Measurements from ENCODE around the gene ELMO1. TPM values are rescaled to one million over a fixed set of nuclear protein-coding genes. Genes with fewer than 3 reads are reported as not detected.

The ELMO1 gene
- total and polyA plus RNA-seq, 10 of the 15 experiments (the other 5 are each of a cell fraction or from before 2014, with no cell fraction given) = 22.6 to 85.9 (median 56.6) TPM

DNA sequence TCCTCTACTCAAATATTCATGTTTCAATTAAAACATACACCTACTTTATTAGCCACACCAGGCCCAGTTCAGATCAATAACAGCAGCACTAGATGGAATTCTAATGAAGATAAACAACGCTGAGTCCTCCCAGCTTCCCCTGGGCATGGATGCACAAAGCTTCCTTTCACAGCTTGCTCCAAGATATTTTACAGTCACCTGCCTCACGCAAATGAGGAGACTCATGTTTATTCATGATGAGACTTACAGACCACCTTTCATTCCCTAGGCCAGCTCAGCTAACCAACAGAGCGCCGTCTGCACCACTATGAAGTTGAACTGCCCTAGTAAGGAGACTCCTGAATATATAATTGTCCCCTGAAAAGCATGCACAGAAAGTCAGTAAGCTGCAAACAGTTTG, 441.4 kb downstream of the ELMO1 start (continued):
- TF ChIP-seq TAF1 (IDR thresholded peaks at IDR 0.05; ENCODE audit: borderline replicate concordance, low read depth, low read length) (no peak), CEBPB (IDR thresholded peaks at IDR 0.05; ENCODE audit: borderline replicate concordance in 1 of 2, low read depth in 2 of 2, low read length in 2 of 2) (no peak), PML (IDR thresholded peaks at IDR 0.05; ENCODE audit: low read length) (no peak), IRF4 (IDR thresholded peaks at IDR 0.05; ENCODE audit: low read depth, low read length) (no peak)

DNA sequence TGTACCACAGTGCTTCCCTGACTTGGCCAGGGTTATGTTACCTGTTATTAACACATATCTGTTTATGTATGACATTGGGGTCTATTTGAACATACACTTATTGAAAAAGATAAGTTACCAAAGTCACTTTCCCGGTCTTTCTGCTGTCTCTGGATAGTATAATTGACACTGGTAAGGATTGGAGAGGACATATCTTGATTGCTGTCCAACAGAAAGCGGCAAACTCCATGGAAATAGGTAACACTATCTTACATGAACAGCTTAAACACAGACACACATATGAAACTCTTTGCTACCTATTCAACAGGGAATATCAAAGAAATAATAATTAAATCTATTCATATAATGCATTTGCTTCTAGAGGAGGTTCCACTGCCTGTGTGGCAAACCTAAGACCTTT, 441.9 kb downstream of the ELMO1 start:
- POLR2A ChIA-PET = interaction anchor here (0.6 to 1.2 kb wide), 2 partner anchors 9 to 43 kb away, joined by 3 read pairs; no protein-coding TSS in a partner anchor
- TF ChIP-seq, protein P1, sequence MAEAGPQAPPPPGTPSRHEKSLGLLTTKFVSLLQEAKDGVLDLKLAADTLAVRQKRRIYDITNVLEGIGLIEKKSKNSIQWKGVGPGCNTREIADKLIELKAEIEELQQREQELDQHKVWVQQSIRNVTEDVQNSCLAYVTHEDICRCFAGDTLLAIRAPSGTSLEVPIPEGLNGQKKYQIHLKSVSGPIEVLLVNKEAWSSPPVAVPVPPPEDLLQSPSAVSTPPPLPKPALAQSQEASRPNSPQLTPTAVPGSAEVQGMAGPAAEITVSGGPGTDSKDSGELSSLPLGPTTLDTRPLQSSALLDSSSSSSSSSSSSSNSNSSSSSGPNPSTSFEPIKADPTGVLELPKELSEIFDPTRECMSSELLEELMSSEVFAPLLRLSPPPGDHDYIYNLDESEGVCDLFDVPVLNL (IDR thresholded peaks at IDR 0.05; ENCODE audit: low read depth, low read length) = no peak
- TF ChIP-seq, protein P2, sequence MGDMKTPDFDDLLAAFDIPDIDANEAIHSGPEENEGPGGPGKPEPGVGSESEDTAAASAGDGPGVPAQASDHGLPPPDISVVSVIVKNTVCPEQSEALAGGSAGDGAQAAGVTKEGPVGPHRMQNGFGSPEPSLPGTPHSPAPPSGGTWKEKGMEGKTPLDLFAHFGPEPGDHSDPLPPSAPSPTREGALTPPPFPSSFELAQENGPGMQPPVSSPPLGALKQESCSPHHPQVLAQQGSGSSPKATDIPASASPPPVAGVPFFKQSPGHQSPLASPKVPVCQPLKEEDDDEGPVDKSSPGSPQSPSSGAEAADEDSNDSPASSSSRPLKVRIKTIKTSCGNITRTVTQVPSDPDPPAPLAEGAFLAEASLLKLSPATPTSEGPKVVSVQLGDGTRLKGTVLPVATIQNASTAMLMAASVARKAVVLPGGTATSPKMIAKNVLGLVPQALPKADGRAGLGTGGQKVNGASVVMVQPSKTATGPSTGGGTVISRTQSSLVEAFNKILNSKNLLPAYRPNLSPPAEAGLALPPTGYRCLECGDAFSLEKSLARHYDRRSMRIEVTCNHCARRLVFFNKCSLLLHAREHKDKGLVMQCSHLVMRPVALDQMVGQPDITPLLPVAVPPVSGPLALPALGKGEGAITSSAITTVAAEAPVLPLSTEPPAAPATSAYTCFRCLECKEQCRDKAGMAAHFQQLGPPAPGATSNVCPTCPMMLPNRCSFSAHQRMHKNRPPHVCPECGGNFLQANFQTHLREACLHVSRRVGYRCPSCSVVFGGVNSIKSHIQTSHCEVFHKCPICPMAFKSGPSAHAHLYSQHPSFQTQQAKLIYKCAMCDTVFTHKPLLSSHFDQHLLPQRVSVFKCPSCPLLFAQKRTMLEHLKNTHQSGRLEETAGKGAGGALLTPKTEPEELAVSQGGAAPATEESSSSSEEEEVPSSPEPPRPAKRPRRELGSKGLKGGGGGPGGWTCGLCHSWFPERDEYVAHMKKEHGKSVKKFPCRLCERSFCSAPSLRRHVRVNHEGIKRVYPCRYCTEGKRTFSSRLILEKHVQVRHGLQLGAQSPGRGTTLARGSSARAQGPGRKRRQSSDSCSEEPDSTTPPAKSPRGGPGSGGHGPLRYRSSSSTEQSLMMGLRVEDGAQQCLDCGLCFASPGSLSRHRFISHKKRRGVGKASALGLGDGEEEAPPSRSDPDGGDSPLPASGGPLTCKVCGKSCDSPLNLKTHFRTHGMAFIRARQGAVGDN (IDR thresholded peaks at IDR 0.05) = no peak
- DNase-seq (ENCODE audit: low read depth, low spot score) (no peak), ATAC-seq (no peak), FAIRE-seq (no peak)
- Histone ChIP-seq H3K4me3 (no peak overlapping the region), H3K9me3 (replicated peaks; ENCODE audit: control insufficient read depth, insufficient read depth, low read length) (no peaks in the 10 kb centered on the region; the same call in 2 of the 3 replicates), H3K4me1 (ENCODE audit: control insufficient read depth, insufficient read depth, low read length) (no peaks in the 10 kb centered on the region), H3K27me3 (replicated peaks in 1 of 2; ENCODE audit: control insufficient read depth in 2 of 2, insufficient read depth in 2 of 2, low read length in 1 of 2) (no peaks in the 10 kb centered on the region), H2AFZ (ENCODE audit: control insufficient read depth, low read depth, low read length) (no peak overlapping the region), H3K79me2 (ENCODE audit: control insufficient read depth, insufficient read depth, low read length) (no peaks in the 10 kb centered on the region), H3K9ac (ENCODE audit: control insufficient read depth, insufficient read depth, low read length) (no peak overlapping the region), H3K4me2 (ENCODE audit: control insufficient read depth, insufficient read depth) (no peak overlapping the region), H4K20me1 (ENCODE audit: control insufficient read depth, insufficient read depth) (no peaks in the 10 kb centered on the region), H3K27ac (ENCODE audit: control insufficient read depth, insufficient read depth) (no peak overlapping the region), H3K36me3 (ENCODE audit: control insufficient read depth in 2 of 2, insufficient read depth in 2 of 2, low read length in 1 of 2) (peaks cover 0 to under 1% of the 10 kb centered on the region in 2 experiments; a peak in 1 of 4 replicates)
- 69% methylated on average over 2 of the region's 2 CpGs for WGBS (ENCODE audit: insufficient coverage, insufficient replicate concordance, low lambda C conversion rate, missing lambda C conversion rate)
- SMC1A ChIA-PET (ENCODE audit: uncharacterized antibody, unreplicated experiment) = interaction anchor here (0.8 to 2.0 kb wide), 4 partner anchors 9 to 175 kb away, joined by 3 to 10 read pairs (median 4); no protein-coding TSS in a partner anchor
- RAD21 ChIA-PET (ENCODE audit: unreplicated experiment) = interaction anchor here (1.3 kb wide), 1 partner anchor 12 kb away, joined by 3 read pairs; no protein-coding TSS in a partner anchor
- intact Hi-C loops (cut with micrococcal nuclease; ENCODE audit: unreplicated experiment) = no loop called here
- BruUV-seq (replicated peaks) = no TSS peak
- CTCF ChIA-PET = interaction anchor here (0.8 to 6.6 kb wide), 7 partner anchors 9 to 175 kb away, joined by 3 to 23 read pairs (median 4); no protein-coding TSS in a partner anchor
- in situ Hi-C loops (cut with MboI) = no loop called here

Data from GM12878 (cell line).